Right lobe of liver (tissue), 6 donors: Measurements from ENCODE around the gene PTK7. TPM values are rescaled to one million over a fixed set of nuclear protein-coding genes. Genes with fewer than 3 reads are reported as not detected.

Source experiments
- ATAC-seq, 4 donors: fragments of 200-7000 bp; cut with Tn5 transposase; one replicate each; pipeline ENCODE4 v1.9.1; 2020; ENCODE audit warnings: mild to moderate bottlenecking in 4 of 4, moderate library complexity in 4 of 4
- DNase-seq, 3 donors: peaks; one replicate each; pipeline ENCODE4 v3.0.0-alpha.2; 2020
- H3K27ac ChIP-seq, 3 donors: fragments of 200-600 bp; one replicate each; pipeline ENCODE4 v1.8.0; 2022
- H3K27me3 ChIP-seq, 2 donors: fragments of 200-600 bp; one replicate each; pipeline ENCODE4 v1.8.0; 2022
- H3K36me3 ChIP-seq, 4 donors: fragments of 200-600 bp; sonication (generic) in 1 of 4; one replicate each; pipeline versions ENCODE4 v1.5.1 to v1.8.0; 2017 to 2022; ENCODE audit warnings: control low read depth in 1 of 4
- H3K4me1 ChIP-seq, 4 donors: fragments of 200-600 bp; sonication (generic) in 1 of 4; one replicate each; pipeline versions ENCODE4 v1.5.1 to v1.8.0; 2017 to 2022; ENCODE audit warnings: control low read depth in 1 of 4
- H3K4me3 ChIP-seq, 3 donors: fragments of 200-600 bp; one replicate each; pipeline ENCODE4 v1.8.0; 2022
- H3K9me3 ChIP-seq, 4 donors: fragments of 200-600 bp; sonication (generic) in 1 of 4; one replicate each; pipeline versions ENCODE4 v1.5.1 to v1.8.0; 2017 to 2022; ENCODE audit warnings: control low read depth in 1 of 4
- POLR2A ChIP-seq: fragments of 450-650 bp; IDR thresholded peaks from one replicate; pipeline ENCODE4 v1.6.1; 2017; ENCODE audit warnings: antibody characterized with exemption, mild to moderate bottlenecking
- WGBS: methylation state at CpG from one replicate; pipeline ENCODE4 v1.1.6; 2018; ENCODE audit warnings: low coverage, low lambda C conversion rate; ENCODE audit not compliant: insufficient coverage; ENCODE audit errors: missing lambda C conversion rate; 5-methylcytosine and 5-hydroxymethylcytosine counted together
- intact Hi-C, 2 donors: fragments of 100-400 bp; cut with DNase I; formaldehyde crosslinking; loops; one replicate each; pipeline versions ENCODE4 v1.11.2 to v1.14.1; 2022
- total RNA-seq, 6 experiments: library from RNA; depleted of rRNA in 2 of 6; stranded (reverse); fragments of >200 nt in 2 of 6; fragmentation: NEBNext Ultra II Directional in 3 of 6; extraction: Animal tissue kit (Norgen Biotek cat#: 25700) in 3 of 6; gene quantifications; one replicate each; pipeline versions ENCODE4 v1.1.0 to v1.2.4, GENCODE V29; 2016 to 2023
- TF ChIP-seq, protein P1 (sequence below), 4 donors: fragments of 200-600 bp in 3 of 4; fragments of 450-650 bp in 1 of 4; IDR thresholded peaks; one replicate each; pipeline versions ENCODE4 v1.5.1 to v1.8.0; 2016 to 2022; ENCODE audit warnings: antibody characterized with exemption in 4 of 4, mild to moderate bottlenecking in 2 of 4
- donor health status: DM: no; HTN: yes; CAD: no.
- donor health status: DM: no; HTN: no; CAD: no.
- donor health status: DM: no; HTN: no; CAD: no.
- donor health status: DM: no; HTN: yes; CAD: no.
- donor health status: DM: no; HTN: yes; CAD: no.

The PTK7 gene
- total RNA-seq, 6 experiments from 2014 or later: 0.55 to 1.8 (median 0.99) TPM

DNA sequence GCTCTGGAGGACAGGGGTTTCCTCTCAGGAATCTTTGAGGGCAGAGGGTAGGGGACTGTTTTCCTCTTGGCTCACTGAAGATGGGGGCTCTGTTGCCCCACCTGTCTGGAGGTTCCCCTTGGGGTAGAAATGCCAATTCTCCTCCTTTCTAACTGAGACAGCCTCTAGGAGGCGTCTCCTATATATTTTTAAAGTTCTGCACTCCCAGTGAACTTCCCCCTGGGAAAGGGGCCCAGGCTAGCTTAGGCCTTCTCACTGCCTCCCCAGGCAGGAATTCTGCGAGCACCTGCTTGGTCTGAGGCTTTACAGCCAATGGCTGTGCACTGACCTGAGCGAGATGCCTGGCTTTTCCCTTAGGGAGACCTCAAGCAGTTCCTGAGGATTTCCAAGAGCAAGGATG is 70.1 kb downstream of the PTK7 start:
- TF ChIP-seq, protein P1, sequence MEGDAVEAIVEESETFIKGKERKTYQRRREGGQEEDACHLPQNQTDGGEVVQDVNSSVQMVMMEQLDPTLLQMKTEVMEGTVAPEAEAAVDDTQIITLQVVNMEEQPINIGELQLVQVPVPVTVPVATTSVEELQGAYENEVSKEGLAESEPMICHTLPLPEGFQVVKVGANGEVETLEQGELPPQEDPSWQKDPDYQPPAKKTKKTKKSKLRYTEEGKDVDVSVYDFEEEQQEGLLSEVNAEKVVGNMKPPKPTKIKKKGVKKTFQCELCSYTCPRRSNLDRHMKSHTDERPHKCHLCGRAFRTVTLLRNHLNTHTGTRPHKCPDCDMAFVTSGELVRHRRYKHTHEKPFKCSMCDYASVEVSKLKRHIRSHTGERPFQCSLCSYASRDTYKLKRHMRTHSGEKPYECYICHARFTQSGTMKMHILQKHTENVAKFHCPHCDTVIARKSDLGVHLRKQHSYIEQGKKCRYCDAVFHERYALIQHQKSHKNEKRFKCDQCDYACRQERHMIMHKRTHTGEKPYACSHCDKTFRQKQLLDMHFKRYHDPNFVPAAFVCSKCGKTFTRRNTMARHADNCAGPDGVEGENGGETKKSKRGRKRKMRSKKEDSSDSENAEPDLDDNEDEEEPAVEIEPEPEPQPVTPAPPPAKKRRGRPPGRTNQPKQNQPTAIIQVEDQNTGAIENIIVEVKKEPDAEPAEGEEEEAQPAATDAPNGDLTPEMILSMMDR (IDR thresholded peaks at IDR 0.05): no peak
- no peak for TF ChIP-seq POLR2A
- H3K27ac ChIP-seq: no peak overlapping the region
- DNase-seq: no peak
- H3K4me1 ChIP-seq: peaks cover 0 to 20% (median 0%) of the 10 kb centered on the region in 4 donors
- H3K36me3 ChIP-seq: no peaks in the 10 kb centered on the region
- no peak for ATAC-seq
- intact Hi-C loops: loop anchor here in 1 of 2 donors (10.0 kb wide), 1 partner anchor 241 kb away; no protein-coding TSS in a partner anchor
- H3K9me3 ChIP-seq: no peaks in the 10 kb centered on the region
- no CpG with 5 or more reads among the region's 3 CpGs for WGBS
- H3K4me3 ChIP-seq: no peak overlapping the region
- no peaks in the 10 kb centered on the region for H3K27me3 ChIP-seq

DNA sequence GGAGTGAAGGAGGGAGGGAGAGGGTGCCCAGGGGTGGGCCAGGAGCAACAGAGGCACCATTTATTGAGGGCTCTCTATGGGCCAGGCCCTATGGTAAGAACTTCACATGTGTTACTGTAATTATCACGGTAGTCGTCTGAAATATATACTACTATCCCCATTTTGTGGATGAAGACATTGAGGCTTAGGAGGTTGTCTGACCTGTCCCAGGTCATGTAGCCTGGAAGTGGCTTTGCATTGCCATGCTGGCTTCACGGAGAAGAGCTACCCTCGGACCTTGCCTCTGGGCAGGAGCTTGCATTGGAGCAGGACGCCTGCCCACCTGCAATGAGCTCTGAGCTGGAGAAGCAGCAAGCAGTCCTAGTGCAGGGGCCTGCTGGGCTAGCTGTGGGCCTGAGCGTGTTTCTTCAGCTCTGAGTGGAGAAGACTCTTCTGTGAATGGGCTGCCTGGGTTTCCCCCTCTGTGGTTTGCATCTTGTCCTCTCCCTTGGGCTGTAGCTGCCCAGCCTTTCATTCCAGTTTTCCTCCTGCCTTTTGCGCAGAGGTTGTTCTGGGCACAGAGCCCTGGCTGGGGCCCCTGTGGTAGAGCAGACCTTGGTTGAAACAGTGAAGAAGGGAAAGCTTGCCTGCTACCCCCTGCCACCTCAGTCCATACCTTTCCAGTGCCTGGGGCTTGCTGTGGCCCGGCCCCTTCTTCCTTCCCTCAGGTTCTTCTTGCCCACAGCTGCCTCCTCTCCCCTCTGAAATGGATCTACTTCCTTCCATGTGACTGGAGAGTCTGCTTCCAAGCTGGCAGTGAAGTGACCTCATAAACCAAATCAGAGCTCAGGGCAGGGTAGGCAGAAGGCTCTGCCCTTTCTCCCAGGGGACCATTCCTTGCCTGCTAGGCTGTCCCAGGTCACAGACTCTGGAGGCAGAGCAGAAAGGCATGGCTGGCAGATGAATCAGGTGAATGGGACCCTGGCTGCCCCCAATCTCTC is 70.9 kb downstream of the PTK7 start:
- no peaks in the 10 kb centered on the region for H3K9me3 ChIP-seq
- DNase-seq (no peak), ATAC-seq (no peak)
- H3K4me1 ChIP-seq: peaks cover 0 to 20% (median 0%) of the 10 kb centered on the region in 4 donors
- intact Hi-C loops: loop anchor here in 1 of 2 donors (10.0 kb wide), 1 partner anchor 242 kb away; no protein-coding TSS in a partner anchor
- H3K36me3 ChIP-seq: no peaks in the 10 kb centered on the region
- 64% methylated on average over 5 of the region's 8 CpGs for WGBS
- no peaks in the 10 kb centered on the region for H3K27me3 ChIP-seq
- H3K27ac ChIP-seq: no peak overlapping the region
- no peak for TF ChIP-seq POLR2A
- TF ChIP-seq, protein P1 (IDR thresholded peaks at IDR 0.05): no peak
- H3K4me3 ChIP-seq: no peak overlapping the region

DNA sequence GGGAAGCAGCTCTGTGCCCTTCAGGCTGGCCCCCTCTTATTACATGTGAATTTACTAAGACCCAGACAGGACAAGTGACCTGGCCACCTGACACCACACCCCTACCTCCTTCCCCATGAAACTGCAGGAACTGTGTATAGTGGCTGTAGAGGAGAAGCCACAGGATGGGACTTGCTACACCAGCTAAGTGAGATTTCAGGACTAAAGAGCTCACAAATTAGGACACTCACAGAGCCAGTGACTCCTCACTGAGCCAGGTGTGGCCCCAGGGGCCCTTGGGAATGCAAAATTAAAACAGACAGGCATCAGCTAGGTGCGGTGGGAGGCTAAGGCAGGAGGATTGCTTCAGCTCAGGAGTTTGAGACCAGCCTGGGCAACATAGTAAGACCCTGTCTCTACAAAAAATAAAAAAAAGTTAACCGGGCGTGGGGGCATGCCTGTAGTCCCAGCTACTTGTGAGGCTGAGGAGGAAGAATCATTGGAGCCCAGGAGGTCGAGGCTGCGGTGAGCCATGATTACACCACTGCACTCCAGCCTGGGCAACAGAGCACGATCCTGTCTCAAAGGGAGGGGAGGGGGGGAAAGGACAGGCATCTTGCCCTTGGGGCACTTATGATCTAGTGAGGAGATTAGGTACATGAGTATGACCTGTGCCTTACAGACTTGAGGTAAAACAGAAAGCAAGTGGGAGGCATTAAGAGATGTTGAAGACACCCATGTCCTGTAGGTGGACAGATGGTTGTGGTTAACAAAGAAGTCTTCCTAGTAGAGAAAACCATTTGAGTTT is 71.8 kb downstream of the PTK7 start:
- no peak overlapping the region for H3K27ac ChIP-seq
- WGBS: 89% methylated on average over 6 of the region's 6 CpGs
- intact Hi-C loops: loop anchor here in 1 of 2 donors (10.0 kb wide), 1 partner anchor 243 kb away; no protein-coding TSS in a partner anchor
- H3K9me3 ChIP-seq: no peaks in the 10 kb centered on the region
- no peak overlapping the region for H3K4me3 ChIP-seq
- DNase-seq (no peak), ATAC-seq (no peak)
- H3K27me3 ChIP-seq: no peaks in the 10 kb centered on the region
- peaks cover 0 to 20% (median 0%) of the 10 kb centered on the region in 4 donors for H3K4me1 ChIP-seq
- no peak for TF ChIP-seq POLR2A
- TF ChIP-seq, protein P1 (IDR thresholded peaks at IDR 0.05): no peak
- no peaks in the 10 kb centered on the region for H3K36me3 ChIP-seq

DNA sequence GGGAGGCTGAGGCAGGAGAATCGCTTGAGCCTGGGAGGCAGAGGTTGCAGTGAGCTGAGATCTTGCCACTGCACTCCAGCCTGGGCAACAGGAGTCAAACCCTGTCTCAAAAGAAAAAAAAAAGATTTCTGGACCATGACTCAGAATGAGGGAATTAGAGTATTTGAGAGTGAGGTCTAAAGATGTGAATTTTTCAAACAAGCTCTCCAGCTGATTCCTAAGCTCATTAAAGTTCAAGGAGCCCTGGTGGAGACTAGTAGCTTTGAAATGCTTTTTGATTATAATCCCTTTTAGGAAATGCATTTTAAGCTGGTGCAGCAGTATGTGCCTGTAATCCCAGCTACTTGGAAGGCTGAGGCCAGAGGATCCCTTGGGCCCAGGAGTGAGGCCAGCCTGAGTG is 73.2 kb downstream of the PTK7 start:
- Histone ChIP-seq H3K4me3 (no peak overlapping the region), H3K27ac (no peak overlapping the region), H3K9me3 (no peaks in the 10 kb centered on the region), H3K4me1 (peaks cover 0 to 14% (median 0%) of the 10 kb centered on the region in 4 donors), H3K27me3 (no peaks in the 10 kb centered on the region), H3K36me3 (no peaks in the 10 kb centered on the region)
- no peak for DNase-seq
- intact Hi-C loops: loop anchor here in 1 of 2 donors (10.0 kb wide), 1 partner anchor 244 kb away; no protein-coding TSS in a partner anchor
- TF ChIP-seq POLR2A: no peak
- TF ChIP-seq, protein P1 (IDR thresholded peaks at IDR 0.05): no peak
- WGBS: 100% methylated on average over 1 of the region's 1 CpG
- no peak for ATAC-seq
